ENCODE data around the gene FRZB.

DNA sequence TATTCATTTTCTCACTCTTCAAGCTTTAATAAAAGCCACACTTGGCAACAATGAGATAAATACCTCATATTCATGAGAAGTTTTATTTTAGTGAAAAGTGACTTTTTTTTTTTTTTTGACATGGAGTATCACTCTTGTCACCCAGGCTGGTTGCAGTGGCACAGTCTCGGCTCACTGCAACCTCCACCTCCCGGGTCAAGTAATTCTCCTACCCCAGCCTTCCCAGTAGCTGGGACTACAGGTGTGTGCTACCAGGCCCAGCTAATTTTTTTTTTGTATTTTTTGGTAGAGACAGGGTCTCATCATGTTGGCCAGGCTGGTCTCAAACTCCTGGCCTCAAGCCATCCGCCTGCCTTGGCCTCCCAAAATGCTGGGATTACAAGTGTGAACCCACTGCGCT lies 47.0 kb downstream of the FRZB start:
- TF ChIP-seq, protein P1, sequence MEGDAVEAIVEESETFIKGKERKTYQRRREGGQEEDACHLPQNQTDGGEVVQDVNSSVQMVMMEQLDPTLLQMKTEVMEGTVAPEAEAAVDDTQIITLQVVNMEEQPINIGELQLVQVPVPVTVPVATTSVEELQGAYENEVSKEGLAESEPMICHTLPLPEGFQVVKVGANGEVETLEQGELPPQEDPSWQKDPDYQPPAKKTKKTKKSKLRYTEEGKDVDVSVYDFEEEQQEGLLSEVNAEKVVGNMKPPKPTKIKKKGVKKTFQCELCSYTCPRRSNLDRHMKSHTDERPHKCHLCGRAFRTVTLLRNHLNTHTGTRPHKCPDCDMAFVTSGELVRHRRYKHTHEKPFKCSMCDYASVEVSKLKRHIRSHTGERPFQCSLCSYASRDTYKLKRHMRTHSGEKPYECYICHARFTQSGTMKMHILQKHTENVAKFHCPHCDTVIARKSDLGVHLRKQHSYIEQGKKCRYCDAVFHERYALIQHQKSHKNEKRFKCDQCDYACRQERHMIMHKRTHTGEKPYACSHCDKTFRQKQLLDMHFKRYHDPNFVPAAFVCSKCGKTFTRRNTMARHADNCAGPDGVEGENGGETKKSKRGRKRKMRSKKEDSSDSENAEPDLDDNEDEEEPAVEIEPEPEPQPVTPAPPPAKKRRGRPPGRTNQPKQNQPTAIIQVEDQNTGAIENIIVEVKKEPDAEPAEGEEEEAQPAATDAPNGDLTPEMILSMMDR (IDR thresholded peaks at IDR 0.05), result no peak
- no peak for TF ChIP-seq POLR2A (IDR thresholded peaks at IDR 0.05)

Data from thyroid gland (tissue), 4 donors.